Neutrophil (primary cell): ENCODE data around the gene OAT.

ENCODE experiments used
- H3K27ac ChIP-seq: fragments of 200-600 bp; sonication (generic); 2 replicates; pipeline ENCODE4 v1.5.1; 2016; ENCODE audit warnings: mild to moderate bottlenecking, moderate library complexity
- H3K27me3 ChIP-seq: fragments of 200-600 bp; sonication (generic); 2 replicates; pipeline ENCODE4 v1.6.0; 2016; ENCODE audit warnings: mild to moderate bottlenecking
- H3K36me3 ChIP-seq: fragments of 200-600 bp; sonication (generic); 2 replicates; pipeline ENCODE4 v1.5.1; 2017
- H3K4me1 ChIP-seq, 2 experiments: fragments of 200-600 bp in 1 of 2; sonication (generic) in 1 of 2; 1 replicate in 1 of 2; 2 replicates in 1 of 2; pipeline versions ENCODE4 v1.5.1 to v1.6.1; 2013 to 2016; ENCODE audit warnings: low read depth in 1 of 2, low read length in 1 of 2, mild to moderate bottlenecking in 1 of 2, moderate library complexity in 1 of 2; ENCODE audit not compliant: control insufficient read depth in 1 of 2, insufficient read depth in 1 of 2
- H3K4me3 ChIP-seq, 2 experiments: fragments of 200-600 bp in 1 of 2; sonication (generic) in 1 of 2; 1 replicate in 1 of 2; 2 replicates in 1 of 2; pipeline ENCODE4 v1.5.1; 2013 to 2016; ENCODE audit warnings: low read depth in 1 of 2, low read length in 1 of 2, mild to moderate bottlenecking in 1 of 2, moderate library complexity in 1 of 2
- H3K9me3 ChIP-seq: fragments of 200-600 bp; sonication (generic); 2 replicates; pipeline ENCODE4 v1.5.1; 2016
- CTCF ChIP-seq: fragments of 200-600 bp; sonication (generic); IDR thresholded peaks from 2 replicates; pipeline ENCODE4 v1.5.1; 2016; ENCODE audit warnings: antibody characterized with exemption

Gene OAT

GRCh38 chr10:124429576-124429975, 10.9 kb upstream of the OAT start:
- H3K27me3 ChIP-seq = peaks cover 84% of the 10 kb centered on the region

DNA sequence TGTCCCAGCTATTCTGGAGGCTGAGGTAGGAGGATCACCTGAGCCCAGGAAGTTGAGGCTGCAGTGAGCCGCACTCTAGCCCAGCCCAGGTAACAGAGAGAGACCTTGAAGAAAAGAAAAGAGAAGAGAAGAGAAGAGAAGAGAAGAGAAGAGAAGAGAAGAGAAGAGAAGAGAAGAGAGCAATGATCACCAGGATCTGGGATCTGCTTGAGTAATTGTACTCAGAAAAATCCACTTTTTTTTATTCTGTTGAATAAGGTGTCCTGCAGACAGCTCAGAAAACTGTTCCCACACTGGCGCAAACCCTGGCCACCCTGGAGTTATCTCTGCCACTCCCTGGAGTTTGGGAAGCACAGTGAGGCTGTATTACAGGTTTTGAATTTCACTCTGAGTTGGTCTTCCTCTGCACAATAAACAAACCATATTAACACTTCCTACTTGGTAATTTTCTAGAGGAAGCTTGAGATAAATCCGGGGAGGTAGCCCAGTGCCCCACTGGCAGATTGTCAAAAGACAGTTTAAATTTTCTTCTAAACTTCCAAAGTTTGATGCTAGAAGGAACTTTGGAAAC, 9.6 kb upstream of the OAT start:
- Histone ChIP-seq H3K9me3 (no peaks in the 10 kb centered on the region), H3K27me3 (peaks cover 94% of the 10 kb centered on the region), H3K4me3 (no peak overlapping the region), H3K4me1 (no peaks in the 10 kb centered on the region), H3K36me3 (no peaks in the 10 kb centered on the region), H3K27ac (no peak overlapping the region)
- no peak for TF ChIP-seq CTCF

More at GRCh38 chr10:124429576-124429975, 10.9 kb upstream of the OAT start:
- no peaks in the 10 kb centered on the region for H3K9me3 ChIP-seq
- H3K27ac ChIP-seq = no peak overlapping the region
- TF ChIP-seq CTCF = no peak
- H3K4me1 ChIP-seq = no peaks in the 10 kb centered on the region
- no peaks in the 10 kb centered on the region for H3K36me3 ChIP-seq
- no peak overlapping the region for H3K4me3 ChIP-seq

DNA sequence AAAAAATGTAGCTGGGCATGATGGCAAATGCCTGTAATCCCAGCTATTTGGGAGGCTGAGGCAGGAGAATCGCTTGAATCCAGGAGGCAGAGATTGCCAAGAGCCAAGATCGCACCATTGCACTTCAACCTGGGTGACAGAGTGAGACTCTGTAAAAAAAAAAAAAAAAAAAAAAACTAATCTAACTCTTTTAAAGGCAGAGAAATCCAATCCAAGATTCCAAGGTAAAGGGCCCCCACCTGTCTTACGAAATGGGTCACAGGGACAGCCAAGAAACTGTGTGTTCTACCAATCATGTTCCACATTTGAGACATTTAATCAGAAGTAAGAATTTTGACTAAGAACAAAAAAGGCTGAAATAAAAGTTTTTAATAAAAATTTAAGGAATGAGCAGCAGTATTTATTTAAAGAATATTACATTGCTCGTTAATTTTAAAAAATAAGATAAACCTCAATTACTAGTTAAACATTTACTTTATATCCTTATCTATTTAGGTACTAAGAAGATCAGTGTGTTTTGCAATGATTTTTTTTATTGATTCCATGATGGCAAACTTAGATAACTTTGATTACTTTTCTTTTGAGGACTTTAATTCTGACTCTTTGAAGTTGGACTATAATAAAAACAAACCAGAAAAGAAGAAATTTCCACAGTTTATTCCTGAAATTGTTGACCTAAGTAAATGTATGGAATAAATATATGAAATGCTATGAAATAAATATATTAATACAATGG, 6.7 kb upstream of the OAT start:
- Histone ChIP-seq H3K4me1 (no peaks in the 10 kb centered on the region), H3K27ac (no peak overlapping the region), H3K4me3 (no peak overlapping the region), H3K9me3 (no peaks in the 10 kb centered on the region), H3K36me3 (no peaks in the 10 kb centered on the region), H3K27me3 (peaks cover 99% of the 10 kb centered on the region)
- no peak for TF ChIP-seq CTCF

- H3K36me3 ChIP-seq = no peaks in the 10 kb centered on the region
- no peak overlapping the region for H3K27ac ChIP-seq
- no peaks in the 10 kb centered on the region for H3K9me3 ChIP-seq
- peaks cover 5 to 6% of the 10 kb centered on the region in 2 experiments for H3K4me1 ChIP-seq
- peaks cover 96% of the 10 kb centered on the region for H3K27me3 ChIP-seq
- TF ChIP-seq CTCF = no peak
- H3K4me3 ChIP-seq = no peak overlapping the region
Measured at GRCh38 chr10:124423813-124424212, 5.1 kb upstream of the OAT start.

GRCh38 chr10:124422742-124423141, 4.0 kb upstream of the OAT start:
- TF ChIP-seq CTCF = no peak
- peaks cover 86% of the 10 kb centered on the region for H3K27me3 ChIP-seq

More at GRCh38 chr10:124422742-124423141, 4.0 kb upstream of the OAT start:
- peaks cover 10 to 13% of the 10 kb centered on the region in 2 experiments for H3K4me1 ChIP-seq
- no peaks in the 10 kb centered on the region for H3K36me3 ChIP-seq
- no peaks in the 10 kb centered on the region for H3K9me3 ChIP-seq
- no peak overlapping the region for H3K4me3 ChIP-seq
- H3K27ac ChIP-seq = no peak overlapping the region
